ENCODE data around the gene WDR82. TPM values are rescaled to one million over a fixed set of nuclear protein-coding genes. Genes with fewer than 3 reads are reported as not detected.
"Not testable (repeated sequence)": the region's sequence is repeated elsewhere in the genome, so short reads cannot be mapped to it uniquely, and the experiment has no call there.

WDR82 gene
- total RNA-seq, 1 experiment from 2014 or later, result 115 TPM

DNA sequence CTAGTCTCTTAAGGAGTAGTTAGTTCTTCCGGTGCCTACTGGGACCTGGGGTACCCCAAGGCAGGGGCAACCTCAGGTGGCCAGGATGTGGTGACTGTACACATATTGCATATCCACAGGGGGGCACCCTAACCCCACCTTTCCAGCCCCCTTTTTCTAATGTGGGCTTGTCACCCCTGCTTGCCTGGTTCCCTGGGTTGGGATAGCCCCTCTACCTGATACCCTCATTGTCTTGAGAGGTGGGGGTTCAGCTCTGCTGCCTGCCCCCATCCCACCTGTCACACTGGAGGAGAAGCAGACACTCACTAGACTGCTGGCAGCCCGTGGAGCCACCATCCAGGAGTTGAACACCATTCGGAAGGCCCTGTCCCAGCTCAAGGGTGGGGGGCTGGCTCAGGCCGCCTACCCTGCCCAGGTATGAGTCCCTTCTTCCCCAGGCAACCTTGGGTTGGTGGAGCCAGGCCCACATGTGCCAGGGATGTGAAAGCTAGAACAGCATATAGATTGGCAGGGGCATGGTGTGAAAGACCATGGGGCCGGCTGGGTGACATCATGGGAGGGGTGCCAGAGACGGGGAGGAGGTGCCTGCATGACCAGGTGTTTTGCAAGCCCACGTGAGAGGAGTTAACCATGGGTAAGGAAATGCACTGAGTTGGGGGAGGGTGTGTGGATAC lies 13.2 kb upstream of the WDR82 start:
- DNase-seq (ENCODE audit: low spot score), result peak; percentile 33
- in situ Hi-C loops (cut with HindIII; ENCODE audit: low sequenced_read_pairs), result no loop called here

DNA sequence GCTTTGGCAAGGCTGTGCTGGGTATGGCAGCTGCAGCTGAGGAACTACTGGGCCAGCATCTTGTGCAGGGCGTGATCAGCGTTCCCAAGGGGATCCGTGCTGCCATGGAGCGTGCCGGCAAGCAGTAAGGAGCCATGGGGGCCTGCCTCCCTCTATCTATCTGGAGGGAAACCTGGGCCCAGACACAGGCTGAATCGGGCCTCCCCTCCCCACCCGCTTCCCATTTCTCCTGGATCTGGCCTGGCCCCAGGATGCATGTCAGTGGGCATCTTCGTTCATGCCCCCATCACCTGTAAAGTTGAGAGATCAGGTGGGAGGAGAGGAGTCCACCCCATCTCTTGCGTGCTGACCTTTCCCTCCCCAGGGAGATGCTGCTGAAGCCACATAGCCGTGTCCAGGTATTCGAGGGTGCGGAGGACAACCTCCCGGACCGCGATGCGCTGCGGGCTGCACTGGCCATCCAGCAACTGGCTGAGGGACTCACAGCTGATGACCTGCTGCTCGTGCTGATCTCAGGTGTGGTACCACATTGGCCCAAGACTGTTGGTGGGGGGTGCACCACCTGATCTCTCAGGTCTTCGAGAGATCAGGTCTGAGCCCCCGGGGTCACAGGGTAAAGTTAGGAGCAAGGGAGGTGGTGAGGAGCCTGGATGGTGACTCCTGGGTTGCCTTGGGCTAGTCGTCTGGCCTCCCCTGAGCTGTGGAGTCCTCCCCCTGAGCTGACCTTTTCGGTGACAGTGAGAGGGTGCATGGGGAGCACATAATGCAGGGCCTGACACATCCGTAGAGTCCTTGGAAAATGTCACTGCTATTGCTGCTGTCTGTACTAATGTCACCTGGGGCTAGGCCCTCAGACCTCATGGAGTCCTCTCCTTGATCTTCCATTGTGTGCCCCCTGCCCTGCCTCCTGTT lies 12.4 kb upstream of the WDR82 start:
- DNase-seq (ENCODE audit: low spot score), result no peak
- in situ Hi-C loops (cut with HindIII; ENCODE audit: low sequenced_read_pairs), result no loop called here

DNA sequence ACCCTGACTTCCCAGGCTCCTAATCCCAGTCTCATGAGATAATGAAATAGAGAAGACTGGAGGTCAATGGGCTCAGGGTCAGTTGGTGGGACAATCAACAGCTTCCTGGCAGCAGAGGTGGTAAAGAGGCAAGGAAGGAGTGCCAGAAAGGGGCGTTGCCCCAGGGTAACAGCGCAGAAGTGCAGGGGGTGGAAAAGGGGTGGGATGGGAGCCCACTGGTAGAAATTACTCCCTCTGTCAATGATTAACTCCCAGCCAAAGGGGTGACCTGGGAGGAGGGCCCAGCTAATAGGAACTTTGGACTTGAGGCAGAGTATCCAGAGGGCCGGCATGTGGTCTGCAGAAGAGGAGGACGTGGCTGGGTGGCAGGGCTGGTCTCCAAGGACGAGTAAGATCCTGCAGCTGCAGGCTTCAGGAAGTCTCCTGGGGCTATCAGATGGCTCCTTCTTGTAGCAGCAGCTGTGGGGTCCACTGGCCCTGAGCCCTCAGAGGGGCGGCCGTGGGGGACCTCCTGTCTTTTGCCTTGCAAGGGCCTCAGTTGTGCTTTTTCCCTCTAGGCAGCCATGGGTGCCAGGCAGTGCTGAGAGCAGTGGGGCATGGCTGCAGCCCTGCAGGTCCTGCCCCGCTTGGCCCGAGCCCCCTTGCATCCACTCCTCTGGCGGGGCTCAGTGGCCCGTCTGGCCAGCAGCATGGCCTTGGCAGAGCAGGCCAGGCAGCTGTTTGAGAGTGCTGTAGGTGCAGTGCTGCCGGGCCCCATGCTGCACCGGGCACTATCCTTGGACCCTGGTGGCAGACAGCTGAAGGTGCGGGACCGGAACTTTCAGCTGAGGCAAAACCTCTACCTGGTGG lies 11.5 kb upstream of the WDR82 start:
- no peak for DNase-seq (ENCODE audit: low spot score)
- in situ Hi-C loops (cut with HindIII; ENCODE audit: low sequenced_read_pairs), result no loop called here

DNA sequence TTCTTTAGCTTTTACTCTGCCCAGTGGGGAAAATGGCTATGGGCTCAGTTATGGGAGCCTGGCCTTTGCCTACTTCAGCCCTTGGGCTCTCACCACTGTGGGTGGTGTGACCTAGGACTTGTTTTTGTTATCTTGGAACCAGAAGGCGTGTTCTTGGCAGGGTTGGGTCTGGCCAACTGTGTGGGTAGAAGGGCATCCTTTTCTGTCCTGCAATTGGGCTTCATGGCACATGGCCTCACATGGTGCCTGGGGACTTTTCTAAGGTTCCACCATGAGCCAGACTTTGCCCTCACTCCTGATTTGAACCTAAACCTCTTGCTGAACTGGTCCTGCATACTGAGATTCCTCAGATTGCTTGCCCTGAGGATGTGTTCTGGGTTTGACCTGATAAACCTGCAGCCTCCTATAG lies 10.9 kb upstream of the WDR82 start:
- in situ Hi-C loops (cut with HindIII; ENCODE audit: low sequenced_read_pairs), result no loop called here
- no peak for DNase-seq (ENCODE audit: low spot score)

DNA sequence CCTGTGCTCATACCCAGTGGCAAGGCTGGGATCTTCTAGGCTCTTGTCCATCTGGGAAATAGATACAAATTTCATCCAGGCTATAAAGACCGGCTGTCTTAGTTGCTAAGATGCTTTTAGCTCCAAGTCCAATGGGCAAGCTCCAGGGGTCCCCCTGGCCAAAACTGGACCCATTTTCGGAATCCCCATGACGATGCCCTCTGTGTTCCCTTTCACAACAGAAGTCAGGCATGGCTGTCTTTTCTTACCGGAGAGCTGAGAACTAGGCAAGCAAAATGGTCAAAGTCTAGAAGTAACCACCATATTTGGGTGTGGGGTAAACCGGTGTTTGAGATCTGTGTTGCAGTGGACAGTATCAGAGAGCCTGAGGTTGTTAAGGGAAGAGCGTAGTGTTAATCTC lies 10.2 kb upstream of the WDR82 start:
- DNase-seq (ENCODE audit: low spot score), result no peak
- in situ Hi-C loops (cut with HindIII; ENCODE audit: low sequenced_read_pairs), result no loop called here

DNA sequence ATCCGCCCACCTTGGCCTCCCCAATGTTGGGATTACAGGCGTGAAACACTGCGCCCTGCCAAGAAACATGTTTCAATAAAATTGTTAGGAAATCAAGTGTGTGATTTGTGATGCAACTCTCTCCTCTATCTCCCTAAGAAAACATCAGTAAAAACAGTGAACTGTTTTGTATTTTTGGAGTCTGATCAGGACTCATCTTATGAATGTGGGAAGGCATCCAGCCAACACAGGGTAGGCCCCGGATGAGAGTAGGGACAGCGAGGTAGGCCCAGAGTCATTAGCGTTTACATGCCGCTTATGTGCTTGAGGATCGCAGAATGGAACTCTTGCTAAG lies 8.3 kb upstream of the WDR82 start:
- in situ Hi-C loops (cut with HindIII; ENCODE audit: low sequenced_read_pairs), result no loop called here
- no peak for DNase-seq (ENCODE audit: low spot score)

DNA sequence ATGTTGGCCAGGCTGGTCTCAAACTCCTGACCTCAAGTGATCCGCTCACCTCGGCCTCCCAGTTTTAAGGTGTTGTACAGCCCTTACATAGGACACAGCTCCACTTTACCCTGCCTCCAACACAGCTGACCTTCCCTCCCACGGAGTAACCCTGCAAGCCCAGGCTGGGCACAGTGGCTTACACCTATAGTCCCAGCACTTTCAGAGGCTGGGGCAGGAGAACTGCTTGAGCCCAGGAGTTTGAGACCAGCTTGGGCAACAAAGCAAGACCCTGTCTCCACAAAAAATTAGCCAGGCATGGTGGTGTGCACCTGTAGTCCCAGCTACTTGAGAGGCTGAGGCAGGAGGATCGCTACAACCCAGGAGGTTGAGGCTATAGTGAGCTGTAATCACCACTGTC lies 5.6 kb upstream of the WDR82 start:
- in situ Hi-C loops (cut with HindIII; ENCODE audit: low sequenced_read_pairs), result not testable (repeated sequence)

DNA sequence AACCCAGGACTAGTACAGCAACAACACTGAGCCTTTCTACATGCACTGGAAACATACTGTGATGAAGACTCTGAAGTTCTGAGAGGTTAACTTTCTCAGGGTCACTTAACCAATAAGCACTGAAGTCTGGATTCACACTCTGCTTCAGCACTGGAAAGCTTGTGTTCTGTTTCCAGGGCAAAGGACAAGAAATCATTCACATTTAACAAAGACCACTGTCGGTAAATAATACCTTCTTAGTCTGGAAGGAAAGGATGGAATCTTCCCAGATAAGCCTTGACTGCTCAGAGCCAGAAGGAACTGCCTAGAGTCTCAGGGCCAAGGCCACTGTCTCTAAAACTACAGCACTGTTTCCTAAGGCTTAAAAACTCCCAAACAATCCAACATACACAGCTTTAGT lies 4.9 kb upstream of the WDR82 start:
- DNase-seq (ENCODE audit: low spot score), result peak; percentile 25
- in situ Hi-C loops (cut with HindIII; ENCODE audit: low sequenced_read_pairs), result no loop called here

More for the DNA sequence above, 5.6 kb upstream of the WDR82 start:
- not testable (repeated sequence) for DNase-seq (ENCODE audit: low spot score)

DNA sequence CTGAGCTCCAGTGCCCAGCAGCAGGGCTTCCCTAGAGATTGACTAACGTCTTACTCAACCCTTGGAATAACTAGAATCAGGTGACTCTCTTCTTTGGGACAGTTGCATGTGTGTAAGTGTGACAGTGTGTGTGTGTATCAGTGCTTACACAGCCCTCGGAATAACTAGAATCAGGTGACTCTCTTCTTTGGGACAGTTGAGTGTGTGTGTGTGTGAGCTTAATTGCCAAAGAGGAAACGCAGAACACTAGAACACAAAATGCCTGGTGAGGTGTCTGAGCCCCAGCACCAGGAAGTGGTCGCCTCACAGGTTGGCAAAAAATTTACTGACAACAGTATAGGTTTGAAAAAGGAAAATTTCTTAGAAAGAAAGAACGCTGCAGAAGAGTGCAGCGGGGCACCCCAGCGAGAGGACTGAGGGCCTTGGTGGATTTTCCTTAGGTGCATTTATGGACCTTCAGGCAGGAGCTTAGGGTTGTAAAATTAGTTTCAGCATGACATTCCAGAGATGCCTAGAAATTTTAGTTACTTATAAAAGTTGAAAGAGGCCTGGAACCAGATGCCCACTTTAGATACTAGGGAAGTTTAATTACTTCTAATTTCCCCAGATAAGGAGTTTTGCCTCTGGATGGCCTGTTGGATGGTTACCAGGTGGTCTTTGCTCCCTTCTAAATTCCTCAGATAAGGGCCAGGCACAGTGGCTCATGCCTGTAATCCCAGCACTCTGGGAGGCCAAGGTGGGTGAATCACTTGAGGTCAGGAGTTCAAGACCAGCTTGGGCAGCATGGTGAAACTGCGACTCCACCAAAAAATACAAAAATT lies 3.7 kb upstream of the WDR82 start:
- in situ Hi-C loops (cut with HindIII; ENCODE audit: low sequenced_read_pairs), result no loop called here
- DNase-seq (ENCODE audit: low spot score), result peak; percentile 53

DNA sequence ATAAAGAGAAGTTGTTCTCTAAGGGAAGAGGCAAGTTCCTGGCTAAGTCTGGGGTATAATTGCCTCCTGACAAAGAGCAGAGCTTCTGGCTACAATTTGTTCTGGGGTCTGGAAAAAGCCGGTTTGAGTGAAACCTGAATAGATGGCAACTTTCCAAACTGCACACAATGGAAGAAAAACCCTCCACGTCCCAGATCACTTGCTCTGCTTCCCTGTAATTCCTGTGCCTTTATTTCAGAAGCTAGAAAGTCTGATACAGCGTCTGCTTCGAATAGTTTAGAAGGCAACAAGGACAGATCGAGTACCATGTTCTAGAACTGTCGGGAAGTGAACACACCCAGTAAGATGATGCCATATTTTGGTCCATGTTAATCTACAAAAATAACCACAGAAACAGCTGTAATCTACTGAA lies 1.6 kb upstream of the WDR82 start:
- in situ Hi-C loops (cut with HindIII; ENCODE audit: low sequenced_read_pairs), result no loop called here

DNA sequence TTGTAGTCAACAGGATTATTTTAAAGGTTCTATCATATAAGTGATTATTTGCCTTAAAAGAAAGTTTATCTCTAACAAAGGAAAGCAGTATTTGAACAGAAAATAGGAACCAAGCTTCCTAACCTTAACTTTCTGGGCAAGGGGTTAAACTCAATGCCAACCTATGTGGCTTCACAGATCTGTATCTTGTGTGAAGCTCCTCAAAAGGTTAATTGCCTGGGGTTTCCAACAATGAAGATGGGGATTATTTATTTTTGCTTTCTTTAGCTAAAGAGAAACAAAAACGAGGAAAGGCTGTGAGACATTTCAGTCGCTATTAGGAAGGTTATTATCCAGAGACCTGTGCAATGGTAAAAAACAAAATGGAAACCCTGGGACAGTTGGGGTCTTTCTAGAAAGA lies 1.1 kb upstream of the WDR82 start:
- in situ Hi-C loops (cut with HindIII; ENCODE audit: low sequenced_read_pairs), result no loop called here
- no peak for DNase-seq (ENCODE audit: low spot score)

More for the DNA sequence above, 1.6 kb upstream of the WDR82 start:
- DNase-seq (ENCODE audit: low spot score), result no peak

DNA sequence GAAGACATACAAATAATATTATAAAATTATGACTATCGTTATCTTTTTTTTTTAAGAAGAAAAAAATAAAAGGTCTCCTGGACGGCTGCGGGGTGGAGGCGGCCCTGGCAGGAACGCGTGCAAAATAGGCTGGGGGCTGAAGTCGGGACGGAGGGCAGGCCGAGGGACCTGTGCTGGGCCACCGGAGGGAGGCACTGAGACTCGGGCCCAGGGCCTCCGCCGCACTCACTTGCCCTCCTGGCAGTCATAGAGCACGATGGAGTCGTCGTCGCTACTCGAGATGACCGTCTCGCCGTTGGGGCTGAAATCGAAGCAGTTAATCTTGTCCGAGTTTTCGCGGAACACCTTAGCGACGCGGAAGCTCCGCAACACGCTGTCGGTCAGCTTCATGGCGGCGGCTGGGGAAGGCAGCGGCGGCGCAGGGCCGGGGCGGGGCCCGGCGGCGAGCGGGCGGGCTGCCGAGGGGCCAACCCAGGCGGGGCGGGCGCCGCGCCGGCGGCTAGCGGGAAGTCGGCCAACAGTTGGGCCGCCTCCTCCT lies 408 bp downstream of the WDR82 start:
- in situ Hi-C loops (cut with HindIII; ENCODE audit: low sequenced_read_pairs), result no loop called here
- DNase-seq (ENCODE audit: low spot score), result peak; percentile 61

DNA sequence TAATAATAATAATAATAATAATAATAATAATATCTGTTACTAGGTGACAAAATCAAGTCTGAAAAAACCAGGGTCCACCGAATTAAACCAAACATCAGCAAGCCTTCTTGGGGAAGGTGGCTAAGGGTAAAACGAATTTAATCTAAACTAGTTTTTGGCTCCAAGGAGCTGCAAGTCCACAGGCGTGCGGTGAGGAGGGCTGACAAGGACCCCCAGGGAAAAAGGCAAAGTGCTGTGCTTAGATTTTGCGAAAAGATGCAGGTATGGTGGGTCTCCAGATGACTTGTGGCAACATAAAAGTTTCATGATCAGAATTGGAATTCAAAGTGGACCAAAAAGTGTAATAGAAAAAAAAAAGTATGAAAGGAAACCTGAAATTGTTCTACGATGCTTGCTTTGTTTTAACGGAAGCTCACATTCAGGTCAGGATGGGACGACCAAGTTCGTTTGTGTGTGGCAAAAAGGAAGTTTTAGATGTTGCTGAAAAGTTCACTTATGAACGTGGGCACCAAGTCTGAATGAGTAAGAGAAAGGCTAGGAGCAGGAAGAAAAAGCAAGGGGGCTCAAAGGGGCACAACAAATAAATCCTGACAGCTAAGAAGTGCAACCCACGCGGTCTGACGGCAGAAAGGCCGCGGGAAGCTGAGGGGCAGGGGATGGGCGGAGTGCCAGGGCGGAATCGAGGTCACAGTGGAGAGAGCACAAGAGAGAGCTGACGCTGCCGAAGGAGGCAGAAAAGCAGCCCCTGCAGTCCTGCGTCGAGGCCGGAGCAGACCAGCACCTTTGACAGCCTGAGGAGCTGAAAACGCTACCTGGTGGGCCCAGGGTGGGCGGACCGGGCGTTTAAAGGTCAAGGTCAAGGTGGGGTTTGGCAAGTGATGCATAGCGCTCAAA lies 1.1 kb downstream of the WDR82 start:
- peak; percentile 54 for DNase-seq (ENCODE audit: low spot score)
- in situ Hi-C loops (cut with HindIII; ENCODE audit: low sequenced_read_pairs), result no loop called here

DNA sequence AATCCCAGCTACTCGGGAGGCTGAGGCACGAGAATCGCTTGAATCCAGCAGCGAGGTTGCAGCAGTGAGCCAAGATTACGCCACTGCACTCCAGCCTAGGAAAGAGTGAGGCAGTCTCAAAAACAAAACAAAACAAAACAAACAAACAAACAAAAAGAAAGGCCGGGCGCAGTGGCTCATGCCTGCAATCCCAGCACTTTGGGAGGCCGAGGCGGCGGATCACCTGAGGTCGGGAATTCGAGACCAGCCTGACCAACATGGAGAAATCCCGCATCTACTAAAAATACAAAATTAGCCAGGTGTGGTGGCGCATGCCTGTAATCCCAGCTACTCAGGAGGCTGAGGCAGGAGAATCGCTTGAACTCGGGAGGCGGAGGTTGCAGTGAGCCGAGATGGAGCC lies 3.7 kb downstream of the WDR82 start:
- DNase-seq (ENCODE audit: low spot score); in situ Hi-C loops (cut with HindIII; ENCODE audit: low sequenced_read_pairs): not testable (repeated sequence)

DNA sequence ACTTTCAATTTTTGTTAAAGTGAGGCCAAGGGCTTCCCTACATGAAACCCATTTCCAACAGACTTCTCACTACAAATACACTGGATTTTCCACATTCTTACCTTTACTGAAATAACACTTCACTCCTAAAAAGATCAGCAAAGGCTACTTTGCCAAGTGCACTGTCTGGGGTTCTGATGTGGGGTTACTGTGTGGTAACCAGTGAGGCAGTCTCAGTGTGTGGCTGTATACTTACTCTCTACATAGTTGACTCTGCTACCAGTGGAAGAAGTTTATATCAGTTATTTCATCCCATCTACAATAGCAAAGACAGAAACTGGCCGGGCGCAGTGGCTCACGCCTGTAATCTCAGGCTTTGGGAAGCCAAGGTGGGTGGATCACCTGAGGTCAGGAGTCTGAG lies 5.6 kb downstream of the WDR82 start:
- no peak for DNase-seq (ENCODE audit: low spot score)
- in situ Hi-C loops (cut with HindIII; ENCODE audit: low sequenced_read_pairs), result no loop called here

DNA sequence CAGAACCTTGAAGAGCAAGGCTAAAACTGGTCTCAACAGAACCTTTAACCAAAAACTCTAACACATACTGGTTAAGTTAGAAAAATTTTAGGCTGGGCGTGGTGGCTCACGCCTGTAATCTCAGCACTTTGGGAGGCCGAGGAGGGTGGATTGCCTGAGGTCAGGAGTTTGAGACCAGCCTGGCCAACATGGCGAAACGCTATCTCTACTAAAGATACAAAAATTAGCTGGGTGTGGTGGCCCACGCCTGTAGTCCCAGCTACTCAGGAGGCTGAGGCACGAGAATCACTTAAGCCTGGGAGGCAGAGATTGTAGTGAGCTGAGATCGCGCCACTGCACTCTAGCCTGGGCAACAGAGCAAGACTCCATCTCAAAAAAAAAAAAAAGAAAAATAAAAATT lies 6.3 kb downstream of the WDR82 start:
- DNase-seq (ENCODE audit: low spot score); in situ Hi-C loops (cut with HindIII; ENCODE audit: low sequenced_read_pairs): not testable (repeated sequence)

DNA sequence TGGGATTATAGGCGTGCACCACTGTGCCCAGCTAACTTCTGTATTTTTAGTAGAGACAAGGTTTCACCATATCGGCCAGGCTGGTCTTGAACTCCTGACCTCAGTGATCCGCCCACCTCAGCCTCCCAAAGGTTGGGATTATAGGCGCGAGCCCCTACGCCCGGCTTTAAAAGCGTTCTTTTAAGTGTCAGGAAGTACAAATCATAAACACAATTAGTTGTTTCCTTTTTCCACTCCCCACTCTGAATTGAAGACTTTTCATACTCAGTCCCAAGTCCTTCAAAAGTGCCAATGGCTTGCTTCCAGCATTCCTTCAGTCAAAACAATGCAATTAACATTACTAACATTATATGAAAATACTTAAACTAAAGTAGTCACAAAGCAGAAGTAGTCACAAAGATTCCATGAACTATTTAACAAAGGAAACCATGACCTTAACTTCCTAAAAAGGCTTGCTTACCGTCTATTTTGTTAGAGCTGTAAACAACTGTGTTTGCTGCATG lies 8.1 kb downstream of the WDR82 start:
- in situ Hi-C loops (cut with HindIII; ENCODE audit: low sequenced_read_pairs), result no loop called here
- DNase-seq (ENCODE audit: low spot score), result no peak

DNA sequence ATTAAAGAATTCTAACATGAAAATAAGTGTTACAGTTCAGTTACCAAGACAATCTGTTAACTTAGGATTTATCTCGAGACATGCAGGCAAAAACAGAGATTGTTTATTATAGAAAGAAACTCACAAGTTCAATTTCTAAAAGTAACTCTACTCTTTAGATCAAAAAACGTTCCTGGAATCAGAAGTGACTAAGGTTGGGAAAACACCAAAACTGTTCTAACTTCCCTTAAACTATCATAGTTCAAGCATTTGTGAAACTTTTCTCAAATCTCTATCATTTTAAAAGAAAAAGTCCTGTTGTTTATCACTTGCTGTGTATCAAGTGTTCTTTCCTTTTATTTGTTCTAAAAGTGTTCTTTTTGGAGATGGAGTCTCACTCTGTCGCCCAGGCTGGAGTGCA lies 8.7 kb downstream of the WDR82 start:
- in situ Hi-C loops (cut with HindIII; ENCODE audit: low sequenced_read_pairs), result no loop called here
- no peak for DNase-seq (ENCODE audit: low spot score)
